Effector memory CD8-positive, alpha-beta T cell (primary cell): Measurements from ENCODE around the gene MYOCD.

Experiments
- ATAC-seq: fragments of 150-1000 bp; cut with Tn5 transposase; replicated peaks from 2 replicates; pipeline ENCODE4 v1.10.0; 2021; ENCODE audit warnings: mild to moderate bottlenecking, moderate library complexity
- DNase-seq, 3 experiments: peaks; one replicate each; pipeline ENCODE4 v3.0.0; 2021
- H3K27ac Mint-ChIP-seq, 2 donors: one replicate each; pipeline ENCODE4 v1.8.0; 2022; ENCODE audit warnings: mild to moderate bottlenecking in 2 of 2, mixed read lengths in 2 of 2, moderate library complexity in 2 of 2
- H3K27me3 Mint-ChIP-seq, 2 donors: one replicate each; pipeline ENCODE4 v1.8.0; 2022; ENCODE audit warnings: mixed read lengths in 2 of 2
- H3K36me3 Mint-ChIP-seq: one replicate; pipeline ENCODE4 v1.8.0; 2022; ENCODE audit warnings: mild to moderate bottlenecking, moderate library complexity, mixed read lengths; ENCODE audit not compliant: insufficient read depth
- H3K4me1 Mint-ChIP-seq, 2 donors: one replicate each; pipeline ENCODE4 v1.8.0; 2022; ENCODE audit warnings: low read depth in 2 of 2, mixed read lengths in 2 of 2
- H3K4me3 Mint-ChIP-seq, 2 donors: one replicate each; pipeline ENCODE4 v1.8.0; 2022; ENCODE audit warnings: mild to moderate bottlenecking in 2 of 2, mixed read lengths in 2 of 2, moderate library complexity in 2 of 2
- H3K9me3 Mint-ChIP-seq, 2 donors: one replicate each; pipeline ENCODE4 v1.8.0; 2022; ENCODE audit warnings: mixed read lengths in 2 of 2

The MYOCD gene

DNA sequence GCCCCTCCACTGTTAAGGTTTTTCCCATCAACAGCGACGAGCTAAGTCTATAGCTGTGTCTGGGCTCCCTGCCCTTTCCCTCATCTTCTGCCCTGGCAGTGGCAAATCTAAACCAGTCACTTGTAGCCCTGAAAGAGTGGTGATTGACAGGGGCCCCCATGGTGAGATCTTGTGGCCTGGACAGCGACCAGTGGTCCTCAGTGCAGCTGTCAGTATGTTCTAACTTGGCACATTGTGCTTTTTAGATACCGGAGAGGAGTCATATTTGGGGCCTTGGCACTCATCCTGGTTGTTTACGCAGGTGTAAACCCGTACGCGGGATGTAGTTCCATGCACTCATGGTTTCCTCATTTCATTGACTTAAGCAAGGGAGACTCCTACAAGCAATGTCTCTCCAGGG lies 66.1 kb downstream of the MYOCD start:
- ATAC-seq, result no peak
- peaks cover 0 to 5% of the 10 kb centered on the region in 2 donors for H3K27me3 Mint-ChIP-seq
- H3K4me3 Mint-ChIP-seq, result no peak overlapping the region
- H3K9me3 Mint-ChIP-seq, result peaks cover 8 to 12% of the 10 kb centered on the region in 2 donors
- H3K36me3 Mint-ChIP-seq, result no peaks in the 10 kb centered on the region
- H3K4me1 Mint-ChIP-seq, result no peaks in the 10 kb centered on the region
- no peak for DNase-seq
- H3K27ac Mint-ChIP-seq, result no peak overlapping the region

- Mint-ChIP-seq H3K27ac (no peak overlapping the region), H3K9me3 (peaks cover 8 to 12% of the 10 kb centered on the region in 2 donors), H3K4me3 (no peak overlapping the region), H3K4me1 (no peaks in the 10 kb centered on the region), H3K27me3 (peaks cover 0 to 5% of the 10 kb centered on the region in 2 donors), H3K36me3 (no peaks in the 10 kb centered on the region)
- no peak for ATAC-seq
- DNase-seq, result no peak
These were observed 66.7 kb downstream of the MYOCD start for GRCh38 chr17:12732366-12732765.

DNA sequence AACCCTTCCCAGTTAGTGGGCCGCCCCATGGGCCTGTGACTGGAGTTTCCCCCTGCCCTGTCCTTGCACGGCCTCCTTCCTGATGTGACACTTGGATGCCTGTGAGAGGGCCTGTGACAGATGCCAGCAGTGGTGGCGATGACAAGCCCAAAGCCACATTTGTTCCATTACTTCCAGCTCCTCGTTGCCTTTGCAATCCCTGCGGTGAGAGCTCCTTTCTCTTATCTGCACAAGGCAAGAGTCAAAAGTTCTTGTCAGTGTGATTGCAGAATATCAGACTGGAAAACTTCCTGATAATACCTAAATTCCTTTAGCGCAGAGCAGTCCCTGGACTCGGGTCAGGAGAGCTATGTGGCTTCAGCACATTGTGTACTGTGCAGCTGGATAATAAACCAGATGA lies 69.2 kb downstream of the MYOCD start:
- DNase-seq, result no peak
- H3K27ac Mint-ChIP-seq, result no peak overlapping the region
- H3K4me3 Mint-ChIP-seq, result no peak overlapping the region
- no peaks in the 10 kb centered on the region for H3K4me1 Mint-ChIP-seq
- no peak for ATAC-seq
- H3K9me3 Mint-ChIP-seq, result peaks cover 0 to 4% of the 10 kb centered on the region in 2 donors
- no peaks in the 10 kb centered on the region for H3K27me3 Mint-ChIP-seq
- no peaks in the 10 kb centered on the region for H3K36me3 Mint-ChIP-seq

- Mint-ChIP-seq H3K27me3 (no peaks in the 10 kb centered on the region), H3K9me3 (peaks cover 0 to 4% of the 10 kb centered on the region in 2 donors), H3K4me1 (no peaks in the 10 kb centered on the region), H3K27ac (no peak overlapping the region), H3K36me3 (no peaks in the 10 kb centered on the region), H3K4me3 (no peak overlapping the region)
- no peak for ATAC-seq
- DNase-seq, result no peak
These were observed 69.8 kb downstream of the MYOCD start for GRCh38 chr17:12735517-12735916.

DNA sequence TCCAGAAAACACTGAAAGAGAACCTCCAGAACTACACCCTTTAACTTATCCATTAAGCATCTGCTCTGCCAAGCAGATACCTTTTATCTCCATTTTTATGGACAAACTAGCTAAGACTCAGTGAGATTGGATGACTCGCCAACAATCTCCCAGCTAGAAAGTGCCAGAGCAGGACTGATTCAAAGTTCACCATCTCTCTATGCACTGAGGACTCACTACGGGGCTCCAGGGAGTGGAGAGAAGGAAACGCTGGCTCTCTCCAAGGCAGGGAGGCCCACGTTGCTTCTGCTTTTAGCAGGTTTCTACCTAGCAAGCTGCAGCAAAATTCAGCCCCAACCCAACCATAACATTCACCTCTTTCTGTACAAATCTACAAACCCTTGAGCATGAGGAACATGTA lies 70.8 kb downstream of the MYOCD start:
- no peaks in the 10 kb centered on the region for H3K4me1 Mint-ChIP-seq
- no peak overlapping the region for H3K4me3 Mint-ChIP-seq
- H3K27ac Mint-ChIP-seq, result no peak overlapping the region
- no peaks in the 10 kb centered on the region for H3K27me3 Mint-ChIP-seq
- peaks cover 0 to 4% of the 10 kb centered on the region in 2 donors for H3K9me3 Mint-ChIP-seq
- DNase-seq (no peak), ATAC-seq (no peak)
- H3K36me3 Mint-ChIP-seq, result no peaks in the 10 kb centered on the region

- Mint-ChIP-seq H3K36me3 (no peaks in the 10 kb centered on the region), H3K4me1 (no peaks in the 10 kb centered on the region), H3K27ac (no peak overlapping the region), H3K27me3 (no peaks in the 10 kb centered on the region), H3K4me3 (no peak overlapping the region), H3K9me3 (no peaks in the 10 kb centered on the region)
- ATAC-seq (no peak), DNase-seq (no peak)
These were observed 72.2 kb downstream of the MYOCD start for GRCh38 chr17:12737740-12738469.

GRCh38 chr17:12738624-12739023 lies 72.9 kb downstream of the MYOCD start:
- Mint-ChIP-seq H3K9me3 (no peaks in the 10 kb centered on the region), H3K27ac (no peak overlapping the region), H3K4me3 (no peak overlapping the region), H3K27me3 (no peaks in the 10 kb centered on the region), H3K4me1 (no peaks in the 10 kb centered on the region), H3K36me3 (no peaks in the 10 kb centered on the region)
- no peak for ATAC-seq
- no peak for DNase-seq

DNA sequence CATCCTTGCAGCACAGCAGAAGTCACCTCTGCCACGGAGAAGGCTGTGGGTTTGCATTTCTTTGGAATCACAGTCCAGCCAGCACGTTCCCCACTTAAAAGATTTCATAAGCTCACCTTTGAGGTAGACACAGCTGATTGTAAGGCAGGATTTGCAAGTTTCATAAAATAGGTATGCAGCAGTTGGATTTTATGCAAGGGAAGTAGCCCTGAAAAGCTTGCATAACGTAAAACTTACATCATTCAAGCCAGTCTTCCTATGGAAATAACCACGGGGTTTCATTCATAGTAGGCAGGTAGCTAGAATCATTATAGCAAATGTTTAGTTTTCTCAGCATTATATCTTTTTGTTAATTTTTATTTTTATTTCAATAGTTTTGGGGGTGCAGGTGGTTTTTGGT lies 73.8 kb downstream of the MYOCD start:
- DNase-seq (no peak), ATAC-seq (no peak)
- no peaks in the 10 kb centered on the region for H3K9me3 Mint-ChIP-seq
- H3K4me1 Mint-ChIP-seq, result no peaks in the 10 kb centered on the region
- no peak overlapping the region for H3K27ac Mint-ChIP-seq
- H3K36me3 Mint-ChIP-seq, result no peaks in the 10 kb centered on the region
- H3K27me3 Mint-ChIP-seq, result no peaks in the 10 kb centered on the region
- no peak overlapping the region for H3K4me3 Mint-ChIP-seq

- Mint-ChIP-seq H3K9me3 (peaks cover 0 to 2% of the 10 kb centered on the region in 2 donors), H3K4me1 (no peaks in the 10 kb centered on the region), H3K4me3 (no peak overlapping the region), H3K27ac (no peak overlapping the region), H3K36me3 (no peaks in the 10 kb centered on the region), H3K27me3 (peaks cover 0 to 7% of the 10 kb centered on the region in 2 donors)
- DNase-seq, result no peak
- ATAC-seq, result no peak
These were observed 77.4 kb downstream of the MYOCD start for GRCh38 chr17:12743046-12743445.

GRCh38 chr17:12744298-12744697 lies 78.6 kb downstream of the MYOCD start:
- H3K9me3 Mint-ChIP-seq, result peaks cover 0 to 2% of the 10 kb centered on the region in 2 donors
- H3K4me1 Mint-ChIP-seq, result no peaks in the 10 kb centered on the region
- no peaks in the 10 kb centered on the region for H3K36me3 Mint-ChIP-seq
- DNase-seq (no peak), ATAC-seq (no peak)
- H3K27ac Mint-ChIP-seq, result no peak overlapping the region
- no peak overlapping the region for H3K4me3 Mint-ChIP-seq
- peaks cover 0 to 7% of the 10 kb centered on the region in 2 donors for H3K27me3 Mint-ChIP-seq

- H3K4me3 Mint-ChIP-seq, result no peak overlapping the region
- ATAC-seq, result no peak
- DNase-seq, result no peak
- no peaks in the 10 kb centered on the region for H3K36me3 Mint-ChIP-seq
- no peak overlapping the region for H3K27ac Mint-ChIP-seq
- peaks cover 0 to 7% of the 10 kb centered on the region in 2 donors for H3K27me3 Mint-ChIP-seq
- H3K4me1 Mint-ChIP-seq, result no peaks in the 10 kb centered on the region
- H3K9me3 Mint-ChIP-seq, result peaks cover 0 to 2% of the 10 kb centered on the region in 2 donors
These were observed 79.1 kb downstream of the MYOCD start for GRCh38 chr17:12744786-12745185.

DNA sequence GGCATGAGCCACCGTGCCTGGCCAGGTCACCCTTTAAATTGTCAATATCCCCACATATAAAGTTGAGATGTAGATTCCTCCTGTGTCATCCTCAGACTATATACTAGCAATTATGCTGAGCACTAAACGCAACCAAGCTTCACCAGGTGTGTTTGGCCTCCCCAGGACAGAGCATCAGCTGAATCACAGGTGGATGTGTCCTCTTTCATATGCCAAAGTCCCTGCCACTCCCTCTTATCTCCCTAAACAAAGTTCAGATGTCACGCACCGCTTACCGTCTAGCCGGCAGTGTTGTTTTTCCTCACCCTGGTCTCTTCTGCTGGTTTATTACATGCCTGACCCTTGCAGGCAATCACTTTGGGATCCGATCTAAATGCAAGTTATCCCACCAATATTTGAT lies 79.8 kb downstream of the MYOCD start:
- Mint-ChIP-seq H3K4me3 (no peak overlapping the region), H3K27me3 (peaks cover 0 to 7% of the 10 kb centered on the region in 2 donors), H3K36me3 (no peaks in the 10 kb centered on the region), H3K27ac (no peak overlapping the region), H3K9me3 (peaks cover 0 to 2% of the 10 kb centered on the region in 2 donors), H3K4me1 (no peaks in the 10 kb centered on the region)
- ATAC-seq, result no peak
- DNase-seq, result no peak

DNA sequence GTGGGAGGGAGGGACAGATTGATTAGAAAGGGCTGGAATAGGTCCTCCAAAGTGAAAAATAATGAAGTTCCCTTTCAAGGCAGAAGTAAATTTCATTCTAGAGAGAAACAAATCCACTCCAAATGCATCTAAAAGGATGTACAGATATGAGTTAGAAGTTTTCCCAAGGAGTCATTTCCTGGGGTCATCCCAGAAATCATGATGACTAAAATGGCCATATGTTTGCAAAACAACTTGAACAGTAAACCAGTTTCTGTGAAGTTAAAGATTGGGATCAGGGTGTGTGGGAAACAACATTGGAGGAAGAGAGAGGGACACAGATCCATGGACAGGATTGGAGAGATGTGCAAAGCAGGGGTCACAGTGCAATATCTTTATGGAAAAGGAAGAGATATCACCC lies 91.1 kb downstream of the MYOCD start:
- no peaks in the 10 kb centered on the region for H3K27me3 Mint-ChIP-seq
- no peaks in the 10 kb centered on the region for H3K4me1 Mint-ChIP-seq
- H3K27ac Mint-ChIP-seq, result no peak overlapping the region
- ATAC-seq, result no peak
- DNase-seq, result no peak
- H3K4me3 Mint-ChIP-seq, result no peak overlapping the region
- H3K36me3 Mint-ChIP-seq, result no peaks in the 10 kb centered on the region
- peaks cover 2 to 6% of the 10 kb centered on the region in 2 donors for H3K9me3 Mint-ChIP-seq

DNA sequence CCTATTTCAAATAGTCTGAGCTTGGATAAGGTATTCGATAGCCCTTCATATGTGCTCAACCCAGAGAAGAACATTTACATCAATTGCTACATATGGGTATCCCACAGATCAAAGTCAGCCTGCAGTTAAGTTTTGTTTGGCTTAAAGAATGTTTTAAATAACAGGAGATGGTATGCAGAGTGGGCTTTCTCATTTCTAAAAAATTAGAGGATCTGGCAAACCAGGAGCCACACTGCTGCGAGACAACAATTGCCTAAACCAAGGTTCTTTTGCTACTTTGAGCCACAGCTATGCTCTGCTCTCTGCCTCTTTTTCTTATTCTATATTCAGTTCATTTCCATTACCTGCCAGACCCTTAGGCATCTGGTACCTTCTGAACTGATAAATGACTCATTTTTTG lies 93.4 kb downstream of the MYOCD start:
- Mint-ChIP-seq H3K4me3 (no peak overlapping the region), H3K27me3 (no peaks in the 10 kb centered on the region), H3K36me3 (no peaks in the 10 kb centered on the region), H3K9me3 (peaks cover 9 to 15% of the 10 kb centered on the region in 2 donors), H3K27ac (no peak overlapping the region), H3K4me1 (no peaks in the 10 kb centered on the region)
- DNase-seq (no peak), ATAC-seq (no peak)
